Osteoblast (primary cell): ENCODE results near the gene CAP2. TPM values are rescaled to one million over a fixed set of nuclear protein-coding genes. Genes with fewer than 3 reads are reported as not detected.

Source experiments
- DNase-seq: peaks from one replicate; pipeline ENCODE4 v3.0.0; 2011; ENCODE audit warnings: low spot score, mixed read lengths; ENCODE audit not compliant: insufficient read length; ENCODE audit errors: missing footprints
- H2AFZ ChIP-seq: 2 replicates; pipeline ENCODE4 v1.6.0; 2011; ENCODE audit warnings: mild to moderate bottlenecking, low read length
- H3K27ac ChIP-seq: 2 replicates; pipeline ENCODE4 v1.5.1; 2011; ENCODE audit warnings: mild to moderate bottlenecking, low read depth, low read length, moderate library complexity
- H3K27me3 ChIP-seq: 2 replicates; pipeline ENCODE4 v1.6.0; 2012; ENCODE audit warnings: mild to moderate bottlenecking, control low read depth, inconsistent platforms, low read length, moderate library complexity; ENCODE audit not compliant: insufficient read depth
- H3K36me3 ChIP-seq: 2 replicates; pipeline ENCODE4 v1.5.1; 2011; ENCODE audit warnings: mild to moderate bottlenecking, low read length, control low read depth, moderate library complexity; ENCODE audit not compliant: insufficient read depth
- H3K4me1 ChIP-seq: 2 replicates; pipeline ENCODE4 v1.5.1; 2011; ENCODE audit warnings: mild to moderate bottlenecking, low read length, control low read depth, moderate library complexity; ENCODE audit not compliant: insufficient read depth
- H3K4me2 ChIP-seq: 2 replicates; pipeline ENCODE4 v1.6.0; 2011; ENCODE audit warnings: mild to moderate bottlenecking, low read length; ENCODE audit not compliant: insufficient read depth
- H3K4me3 ChIP-seq: fragments of 200-600 bp; sonication (generic); 3 replicates; pipeline ENCODE4 v1.5.1; 2012; ENCODE audit warnings: mild to moderate bottlenecking, low read length, inconsistent platforms; ENCODE audit not compliant: insufficient read depth
- H3K79me2 ChIP-seq: 2 replicates; pipeline ENCODE4 v1.6.0; 2012; ENCODE audit warnings: mild to moderate bottlenecking, low read length, control low read depth, inconsistent platforms; ENCODE audit not compliant: insufficient read depth
- H3K9me3 ChIP-seq: 2 replicates; pipeline ENCODE4 v1.5.1; 2011; ENCODE audit warnings: low read depth, low read length, control low read depth
- H4K20me1 ChIP-seq: 2 replicates; pipeline ENCODE4 v1.6.0; 2012; ENCODE audit warnings: mild to moderate bottlenecking, low read length, control low read depth; ENCODE audit not compliant: insufficient read depth
- CTCF ChIP-seq: IDR thresholded peaks from 2 replicates; pipeline ENCODE4 v1.5.1; 2011; ENCODE audit warnings: mild to moderate bottlenecking, low read depth, low read length, moderate library complexity; ENCODE audit errors: extremely low read depth
- total RNA-seq: library from RNA; depleted of rRNA; stranded (reverse); fragments of >200 nt; gene quantifications from 2 replicates; pipeline ENCODE4 v1.2.3, GENCODE V29; 2012

CAP2 gene
- total RNA-seq, 1 donor = 12.3 TPM

GRCh38 chr6:17505062-17505476 is 111.7 kb downstream of the CAP2 start:
- TF ChIP-seq CTCF = peak; percentile 43
- Histone ChIP-seq H3K4me3 (no peak overlapping the region), H3K79me2 (no peaks in the 10 kb centered on the region), H3K4me2 (no peak overlapping the region), H3K27ac (peak overlapping the region; percentile 5), H3K27me3 (no peaks in the 10 kb centered on the region), H4K20me1 (no peaks in the 10 kb centered on the region), H2AFZ (peak overlapping the region; percentile 31), H3K36me3 (no peaks in the 10 kb centered on the region), H3K4me1 (no peaks in the 10 kb centered on the region), H3K9me3 (no peaks in the 10 kb centered on the region)
- no peak for DNase-seq

DNA sequence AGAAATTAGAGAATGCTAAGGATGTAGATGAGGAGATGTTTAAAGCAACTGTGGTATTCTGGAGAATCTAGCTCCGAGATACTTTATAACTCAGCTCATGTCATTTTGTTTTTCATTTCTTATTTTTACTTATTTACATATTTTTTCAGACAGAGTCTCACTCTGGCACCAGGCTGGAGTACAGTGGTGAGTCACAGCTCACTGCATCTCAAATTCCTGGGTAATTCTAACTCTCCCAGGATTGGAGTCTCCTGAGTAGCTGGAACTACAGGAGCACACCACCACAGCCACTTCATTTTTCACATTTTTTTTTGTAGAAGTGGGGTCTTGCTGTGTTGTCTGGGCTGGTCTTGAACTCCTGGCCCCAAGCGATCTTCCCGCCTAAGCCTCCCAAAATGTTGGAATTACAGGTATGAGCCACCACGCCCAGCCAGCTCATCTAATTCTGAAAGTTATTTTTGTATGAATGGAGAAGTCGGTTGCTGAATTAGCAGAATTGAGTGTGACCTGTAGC is 112.4 kb downstream of the CAP2 start:
- no peak overlapping the region for H3K4me2 ChIP-seq
- H3K4me3 ChIP-seq = no peak overlapping the region
- no peak for DNase-seq
- H3K4me1 ChIP-seq = no peaks in the 10 kb centered on the region
- no peaks in the 10 kb centered on the region for H3K27me3 ChIP-seq
- H3K79me2 ChIP-seq = no peaks in the 10 kb centered on the region
- H3K36me3 ChIP-seq = no peaks in the 10 kb centered on the region
- H2AFZ ChIP-seq = no peak overlapping the region
- no peaks in the 10 kb centered on the region for H3K9me3 ChIP-seq
- no peaks in the 10 kb centered on the region for H4K20me1 ChIP-seq
- peak overlapping the region; percentile 5 for H3K27ac ChIP-seq
- no peak for TF ChIP-seq CTCF

- Histone ChIP-seq H2AFZ (no peak overlapping the region), H3K4me3 (no peak overlapping the region), H3K36me3 (no peaks in the 10 kb centered on the region), H3K4me2 (no peak overlapping the region), H3K4me1 (no peaks in the 10 kb centered on the region), H4K20me1 (no peaks in the 10 kb centered on the region), H3K27ac (no peak overlapping the region), H3K79me2 (no peaks in the 10 kb centered on the region), H3K9me3 (no peaks in the 10 kb centered on the region), H3K27me3 (no peaks in the 10 kb centered on the region)
- DNase-seq = no peak
- TF ChIP-seq CTCF = no peak
Observed at GRCh38 chr6:17506531-17506930, 113.1 kb downstream of the CAP2 start.

DNA sequence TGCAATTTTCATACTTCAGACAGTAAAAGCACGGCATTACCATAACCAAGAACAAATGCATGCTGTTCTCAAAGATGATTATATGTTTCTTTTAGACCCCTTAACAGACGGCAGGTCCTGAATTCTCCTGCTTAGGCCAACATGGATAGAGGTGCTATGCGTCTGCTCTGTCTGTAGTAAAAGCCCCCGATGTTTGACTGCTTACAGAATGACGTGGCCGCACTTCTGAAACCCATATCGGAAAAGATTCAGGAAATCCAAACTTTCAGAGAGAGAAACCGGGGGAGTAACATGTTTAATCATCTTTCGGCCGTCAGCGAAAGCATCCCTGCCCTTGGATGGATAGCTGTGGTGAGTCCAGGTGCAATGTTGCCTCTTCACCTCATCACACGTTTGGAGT is 113.6 kb downstream of the CAP2 start:
- Histone ChIP-seq H2AFZ (no peak overlapping the region), H3K4me2 (no peak overlapping the region), H4K20me1 (no peaks in the 10 kb centered on the region), H3K9me3 (no peaks in the 10 kb centered on the region), H3K79me2 (no peaks in the 10 kb centered on the region), H3K27ac (no peak overlapping the region), H3K4me3 (no peak overlapping the region), H3K4me1 (no peaks in the 10 kb centered on the region), H3K36me3 (no peaks in the 10 kb centered on the region), H3K27me3 (no peaks in the 10 kb centered on the region)
- no peak for DNase-seq
- no peak for TF ChIP-seq CTCF
